ENCODE results near the gene CDC25A. TPM values are rescaled to one million over a fixed set of nuclear protein-coding genes. Genes with fewer than 3 reads are reported as not detected.

The CDC25A gene
- total RNA-seq, 4 donors from 2014 or later: 0.40 to 1.7 TPM; not detected in 2

- no peak overlapping the region for H3K27ac ChIP-seq
- no peaks in the 10 kb centered on the region for H3K9me3 ChIP-seq
- TF ChIP-seq EP300 (IDR thresholded peaks at IDR 0.05): no peak
- H3K27me3 ChIP-seq: no peaks in the 10 kb centered on the region
- H3K4me1 ChIP-seq: peaks cover 0 to 20% (median 11%) of the 10 kb centered on the region in 3 donors
- 56 to 93% methylated on average over 1 to 2 of the region's 2 CpGs for WGBS, 2 donors (ENCODE audit: low coverage in 1 of 2)
- no peak overlapping the region for H3K4me3 ChIP-seq
- no peak for ATAC-seq
- no peaks in the 10 kb centered on the region for H3K36me3 ChIP-seq
Measured at GRCh38 chr3:48184299-48184698, 3.9 kb downstream of the CDC25A start.

GRCh38 chr3:48180531-48181253 lies 7.5 kb downstream of the CDC25A start:
- Histone ChIP-seq H3K27ac (no peak overlapping the region), H3K4me1 (no peaks in the 10 kb centered on the region), H3K36me3 (no peaks in the 10 kb centered on the region), H3K4me3 (no peak overlapping the region), H3K9me3 (no peaks in the 10 kb centered on the region), H3K27me3 (no peaks in the 10 kb centered on the region)
- WGBS, 2 donors (ENCODE audit: low coverage in 1 of 2): 78 to 87% methylated on average over 5 of the region's 5 CpGs
- ATAC-seq: no peak
- TF ChIP-seq POLR2A (IDR thresholded peaks at IDR 0.05) (no peak), POLR2AphosphoS5 (IDR thresholded peaks at IDR 0.05) (no peak), EP300 (IDR thresholded peaks at IDR 0.05) (no peak), CTCF (IDR thresholded peaks at IDR 0.05) (no peak)

- H3K9me3 ChIP-seq: no peaks in the 10 kb centered on the region
- 98% methylated on average over 5 of the region's 5 CpGs for WGBS, 2 donors (ENCODE audit: low coverage in 1 of 2)
- no peak for ATAC-seq
- H3K36me3 ChIP-seq: no peaks in the 10 kb centered on the region
- H3K4me1 ChIP-seq: no peaks in the 10 kb centered on the region
- TF ChIP-seq POLR2A (IDR thresholded peaks at IDR 0.05) (no peak), POLR2AphosphoS5 (IDR thresholded peaks at IDR 0.05) (no peak)
- H3K4me3 ChIP-seq: no peak overlapping the region
- no peak overlapping the region for H3K27ac ChIP-seq
- no peaks in the 10 kb centered on the region for H3K27me3 ChIP-seq
Measured at GRCh38 chr3:48180021-48180420, 8.2 kb downstream of the CDC25A start.

- no peak for TF ChIP-seq EP300 (IDR thresholded peaks at IDR 0.05)
- TF ChIP-seq POLR2AphosphoS5 (IDR thresholded peaks at IDR 0.05): no peak
- ATAC-seq: no peak
- Histone ChIP-seq H3K9me3 (no peaks in the 10 kb centered on the region), H3K4me1 (no peaks in the 10 kb centered on the region), H3K36me3 (no peaks in the 10 kb centered on the region), H3K27ac (no peak overlapping the region), H3K27me3 (no peaks in the 10 kb centered on the region), H3K4me3 (no peak overlapping the region)
- WGBS, 2 donors (ENCODE audit: low coverage in 1 of 2): 85 to 86% methylated on average over 2 of the region's 2 CpGs
Measured at GRCh38 chr3:48178072-48178471, 10.1 kb downstream of the CDC25A start.

- Histone ChIP-seq H3K4me3 (no peak overlapping the region), H3K27ac (no peak overlapping the region), H3K36me3 (peaks cover 0 to 5% of the 10 kb centered on the region in 2 donors), H3K9me3 (no peaks in the 10 kb centered on the region), H3K4me1 (no peaks in the 10 kb centered on the region), H3K27me3 (no peaks in the 10 kb centered on the region)
- no peak for ATAC-seq
- TF ChIP-seq POLR2A (IDR thresholded peaks at IDR 0.05): no peak
- TF ChIP-seq CTCF (IDR thresholded peaks at IDR 0.05): peak in 3 of 4 experiments; percentile 51 to 73 (median 53)
- WGBS, 2 donors (ENCODE audit: low coverage in 1 of 2): 40 to 49% methylated on average over 2 to 3 of the region's 5 CpGs
Measured at GRCh38 chr3:48157950-48158376, 30.3 kb downstream of the CDC25A start.

GRCh38 chr3:48157202-48157840 lies 30.9 kb downstream of the CDC25A start:
- 57 to 100% methylated on average over 3 of the region's 5 CpGs for WGBS, 2 donors (ENCODE audit: low coverage in 1 of 2)

More at GRCh38 chr3:48157202-48157840, 30.9 kb downstream of the CDC25A start:
- peaks cover 0 to under 1% of the 10 kb centered on the region in 2 donors for H3K36me3 ChIP-seq
- ATAC-seq: no peak
- H3K9me3 ChIP-seq: no peaks in the 10 kb centered on the region
- no peaks in the 10 kb centered on the region for H3K4me1 ChIP-seq
- TF ChIP-seq POLR2AphosphoS5 (IDR thresholded peaks at IDR 0.05) (no peak), CTCF (IDR thresholded peaks at IDR 0.05) (no peak)
- H3K27ac ChIP-seq: no peak overlapping the region
- H3K4me3 ChIP-seq: no peak overlapping the region
- no peaks in the 10 kb centered on the region for H3K27me3 ChIP-seq
